Thyroid gland (tissue), 4 donors: ENCODE measurements around the gene SLC17A2.

Source experiments
- POLR2A ChIP-seq, 2 donors: fragments of 450-650 bp; IDR thresholded peaks; one replicate each; pipeline ENCODE4 v1.6.1; 2017; ENCODE audit warnings: antibody characterized with exemption in 2 of 2, mild to moderate bottlenecking in 2 of 2, moderate library complexity in 1 of 2
- TF ChIP-seq, protein P1 (sequence below), 6 experiments: fragments of 200-600 bp in 3 of 6; fragments of 450-650 bp in 3 of 6; sonication (generic) in 3 of 6; IDR thresholded peaks; one replicate each; pipeline ENCODE4 v1.5.1; 2016 to 2019; ENCODE audit warnings: antibody characterized with exemption in 6 of 6, mild to moderate bottlenecking in 2 of 6, inconsistent platforms in 1 of 6, moderate library complexity in 1 of 6

DNA sequence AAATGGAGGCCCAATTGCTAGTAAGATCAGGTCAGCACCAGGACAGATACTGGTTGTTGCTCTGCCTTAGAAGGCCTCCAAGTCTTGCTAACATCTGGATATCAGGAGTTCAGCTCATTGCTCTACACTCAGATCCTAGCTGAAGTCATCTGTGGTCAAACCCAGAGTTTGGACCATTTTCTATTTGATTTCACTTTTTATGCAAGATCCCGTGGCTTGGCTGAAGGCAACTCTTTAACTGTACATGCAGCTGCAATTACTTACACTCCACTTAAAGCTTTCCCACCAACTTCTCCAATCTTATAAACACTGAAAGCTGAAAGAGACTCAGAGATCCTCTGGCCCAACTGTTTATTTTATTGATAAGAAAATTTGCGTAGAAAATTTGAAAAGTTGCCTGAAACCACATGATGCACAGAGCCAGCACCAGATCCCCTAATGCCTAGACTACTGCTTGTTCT, 2.7 kb downstream of the SLC17A2 start:
- TF ChIP-seq, protein P1, sequence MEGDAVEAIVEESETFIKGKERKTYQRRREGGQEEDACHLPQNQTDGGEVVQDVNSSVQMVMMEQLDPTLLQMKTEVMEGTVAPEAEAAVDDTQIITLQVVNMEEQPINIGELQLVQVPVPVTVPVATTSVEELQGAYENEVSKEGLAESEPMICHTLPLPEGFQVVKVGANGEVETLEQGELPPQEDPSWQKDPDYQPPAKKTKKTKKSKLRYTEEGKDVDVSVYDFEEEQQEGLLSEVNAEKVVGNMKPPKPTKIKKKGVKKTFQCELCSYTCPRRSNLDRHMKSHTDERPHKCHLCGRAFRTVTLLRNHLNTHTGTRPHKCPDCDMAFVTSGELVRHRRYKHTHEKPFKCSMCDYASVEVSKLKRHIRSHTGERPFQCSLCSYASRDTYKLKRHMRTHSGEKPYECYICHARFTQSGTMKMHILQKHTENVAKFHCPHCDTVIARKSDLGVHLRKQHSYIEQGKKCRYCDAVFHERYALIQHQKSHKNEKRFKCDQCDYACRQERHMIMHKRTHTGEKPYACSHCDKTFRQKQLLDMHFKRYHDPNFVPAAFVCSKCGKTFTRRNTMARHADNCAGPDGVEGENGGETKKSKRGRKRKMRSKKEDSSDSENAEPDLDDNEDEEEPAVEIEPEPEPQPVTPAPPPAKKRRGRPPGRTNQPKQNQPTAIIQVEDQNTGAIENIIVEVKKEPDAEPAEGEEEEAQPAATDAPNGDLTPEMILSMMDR (IDR thresholded peaks at IDR 0.05): no peak
- TF ChIP-seq POLR2A (IDR thresholded peaks at IDR 0.05): no peak
